Measurements from ENCODE around the gene ARL4A.

DNA sequence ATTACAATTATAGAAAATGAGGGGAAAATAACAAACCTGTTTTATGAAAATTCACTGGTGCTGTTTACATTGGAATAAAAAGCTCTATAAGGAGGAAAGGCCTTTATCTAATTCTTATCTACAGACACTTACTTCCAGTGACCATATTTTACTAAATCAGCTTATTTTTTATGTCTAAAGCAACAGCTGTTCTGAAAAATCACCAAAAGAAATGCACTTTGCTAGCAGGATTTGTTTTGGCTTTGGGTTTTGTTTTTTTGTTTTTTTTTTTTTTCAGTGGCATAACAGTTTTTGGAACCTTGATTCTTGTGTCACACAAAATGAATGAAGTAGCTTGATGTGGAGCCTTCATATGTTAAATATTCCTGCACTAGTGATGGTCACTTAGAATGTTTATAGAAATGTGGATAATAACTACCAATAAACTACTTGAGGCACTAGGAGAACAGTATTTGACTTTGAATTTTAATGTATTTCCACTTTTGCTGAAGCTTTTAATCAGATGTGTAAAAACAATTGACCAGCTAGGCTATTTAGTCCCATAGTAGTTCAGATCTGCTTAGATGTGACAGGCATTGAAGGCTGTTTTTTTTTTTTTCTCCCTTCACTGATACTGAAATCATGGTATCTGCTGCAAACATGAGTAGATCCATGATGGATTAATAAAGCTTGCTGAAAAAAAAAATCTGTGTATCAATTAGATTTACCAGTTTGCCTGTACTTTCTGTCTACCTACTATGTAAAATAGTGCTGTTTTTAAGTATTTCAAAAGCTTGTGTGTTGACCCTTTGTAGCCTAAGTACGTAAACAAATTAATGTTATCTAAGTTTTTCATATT is 2.8 kb downstream of the ARL4A start:
- TF ChIP-seq POLR2A (IDR thresholded peaks at IDR 0.05; ENCODE audit: low read depth, low read length) (no peak), TAF1 (IDR thresholded peaks at IDR 0.05; ENCODE audit: low read depth, low read length) (no peak), POU2F2 (IDR thresholded peaks at IDR 0.05; ENCODE audit: low read depth, low read length) (no peak), SPI1 (IDR thresholded peaks at IDR 0.05; ENCODE audit: low read depth, low read length) (no peak)

Data from GM12891 (cell line).